ENCODE data around the gene APOC3.

- no peak for TF ChIP-seq POLR2A (IDR thresholded peaks at IDR 0.05)
- no peak for TF ChIP-seq CTCF (IDR thresholded peaks at IDR 0.05)
These were observed 52.7 kb downstream of the APOC3 start for GRCh38 chr11:116882386-116882785.

Measured in body of pancreas (tissue), 4 donors.